Esophagus mucosa (tissue), 1 donor: ENCODE results near the gene BRAT1. TPM values are rescaled to one million over a fixed set of nuclear protein-coding genes. Genes with fewer than 3 reads are reported as not detected.
"Not testable (repeated sequence)": the region's sequence is repeated elsewhere in the genome, so short reads cannot be mapped to it uniquely, and the experiment has no call there.

ENCODE experiments used
- ATAC-seq: fragments of 200-7000 bp; cut with Tn5 transposase; one replicate; pipeline ENCODE4 v1.9.1; 2020
- total RNA-seq: library from RNA; stranded (reverse); gene quantifications from one replicate; pipeline ENCODE4 v1.2.4, GENCODE V29; 2023
- donor health status: DM: yes; HTN: yes; CAD: no.

Gene BRAT1
- total RNA-seq, 1 donor from 2014 or later = 11.9 TPM

DNA sequence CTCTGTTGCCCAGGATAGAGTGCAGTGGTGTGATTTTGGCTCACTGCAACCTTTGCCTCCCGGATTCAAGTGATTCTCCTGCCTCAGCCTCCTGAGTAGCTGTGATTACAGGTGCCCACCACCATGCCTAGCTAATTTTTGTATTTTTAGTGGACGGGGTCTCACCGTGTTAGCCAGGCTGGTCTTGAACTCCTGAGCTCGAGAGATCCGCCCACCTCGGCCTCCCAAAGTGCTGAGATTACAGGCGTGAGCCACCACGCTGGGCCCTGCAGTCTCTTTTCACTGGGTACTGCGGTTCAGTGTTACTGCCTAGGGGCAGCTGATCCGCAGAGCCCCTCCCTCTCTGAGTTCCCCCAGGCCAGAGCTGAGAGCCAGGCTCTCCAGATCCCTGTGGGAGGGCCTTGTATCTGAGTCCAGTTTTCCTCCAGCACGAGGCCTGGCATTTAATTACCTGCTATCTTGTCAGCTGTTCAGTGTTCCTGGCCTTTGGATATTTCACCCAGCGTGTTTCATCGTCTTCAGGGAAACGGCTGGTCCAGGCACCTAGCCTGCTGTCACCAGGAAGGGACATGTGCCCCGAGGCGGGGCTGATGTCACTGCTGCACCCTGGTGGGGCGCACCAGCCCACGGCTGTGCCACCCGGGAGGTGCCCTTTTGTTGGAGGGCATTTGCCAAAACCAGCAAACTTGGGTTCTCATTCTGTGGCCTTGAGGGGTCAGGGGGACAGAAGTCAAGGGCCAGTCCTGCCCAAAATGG, 19.3 kb downstream of the BRAT1 start:
- ATAC-seq = not testable (repeated sequence)

DNA sequence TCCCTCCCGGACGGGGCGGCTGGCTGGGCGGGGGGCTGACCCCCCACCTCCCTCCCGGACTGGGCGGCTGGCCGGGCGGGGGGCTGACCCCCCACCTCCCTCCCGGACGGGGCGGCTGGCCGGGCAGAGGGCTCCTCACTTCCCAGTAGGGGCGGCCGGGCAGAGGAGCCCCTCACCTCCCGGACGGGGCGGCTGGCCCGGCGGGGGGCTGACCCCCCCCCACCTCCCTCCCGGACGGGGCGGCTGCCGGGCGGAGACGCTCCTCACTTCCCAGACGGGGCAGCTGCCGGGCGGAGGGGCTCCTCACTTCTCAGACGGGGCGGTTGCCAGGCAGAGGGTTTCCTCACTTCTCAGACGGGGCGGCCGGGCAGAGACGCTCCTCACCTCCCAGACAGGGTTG, 21.1 kb downstream of the BRAT1 start:
- not testable (repeated sequence) for ATAC-seq

DNA sequence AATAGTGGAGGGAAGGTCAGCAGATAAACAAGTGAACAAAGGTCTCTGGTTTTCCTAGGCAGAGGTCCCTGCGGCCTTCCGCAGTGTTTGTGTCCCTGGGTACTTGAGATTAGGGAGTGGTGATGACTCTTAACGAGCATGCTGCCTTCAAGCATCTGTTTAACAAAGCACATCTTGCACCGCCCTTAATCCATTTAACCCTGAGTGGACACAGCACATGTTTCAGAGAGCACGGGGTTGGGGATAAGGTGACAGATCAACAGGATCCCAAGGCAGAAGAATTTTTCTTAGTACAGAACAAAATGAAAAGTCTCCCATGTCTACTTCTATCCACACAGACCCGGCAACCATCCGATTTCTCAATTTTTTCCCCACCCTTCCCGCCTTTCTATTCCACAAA, 21.8 kb downstream of the BRAT1 start:
- not testable (repeated sequence) for ATAC-seq

DNA sequence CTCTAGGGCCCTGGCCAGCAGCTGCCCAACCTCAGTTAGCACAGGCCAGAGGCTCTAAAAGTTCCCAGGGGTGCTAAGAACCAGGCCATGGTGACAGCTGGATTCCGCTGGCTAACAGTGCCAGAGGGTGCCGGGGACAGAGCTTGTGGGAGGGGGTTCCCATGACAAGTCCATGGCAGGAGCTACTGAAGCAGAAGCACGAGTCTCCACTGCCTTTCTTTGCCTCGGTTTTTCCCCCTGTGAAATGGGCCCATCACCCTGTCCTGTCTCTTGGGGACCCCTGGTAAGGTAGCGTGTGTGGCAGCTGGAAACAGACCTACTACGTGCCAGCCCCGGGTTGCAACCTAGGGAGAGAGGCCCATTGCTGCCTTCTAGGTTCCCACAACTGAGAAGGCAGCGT, 22.5 kb downstream of the BRAT1 start:
- ATAC-seq = not testable (repeated sequence)

DNA sequence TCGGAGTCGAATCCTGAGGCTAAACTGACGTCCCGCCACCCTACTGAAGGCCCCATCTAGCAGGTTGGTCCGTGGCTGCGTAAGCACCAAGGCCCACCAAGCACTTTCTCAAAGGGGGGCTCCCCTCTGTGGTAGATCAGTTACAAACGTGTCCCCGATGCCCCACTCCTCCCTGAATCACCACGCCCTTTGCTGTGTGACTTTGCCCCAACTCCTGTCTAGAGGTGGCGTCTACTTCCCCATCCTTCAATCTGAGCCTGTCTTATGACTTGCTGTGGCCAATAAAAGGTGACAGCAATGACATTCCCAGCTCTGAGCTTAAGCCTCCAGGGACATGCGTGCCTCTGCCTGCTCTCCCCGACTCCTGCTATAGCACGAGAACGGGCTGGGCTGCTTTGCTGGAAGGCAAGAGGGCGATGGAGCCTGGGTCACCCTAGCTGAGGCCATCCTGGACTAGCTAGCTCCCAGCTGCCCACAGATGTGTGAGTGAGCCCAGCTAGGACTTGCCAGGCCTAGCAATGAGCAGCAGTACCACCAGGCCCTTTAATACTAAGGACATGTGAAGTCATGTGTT, 23.0 kb downstream of the BRAT1 start:
- not testable (repeated sequence) for ATAC-seq

DNA sequence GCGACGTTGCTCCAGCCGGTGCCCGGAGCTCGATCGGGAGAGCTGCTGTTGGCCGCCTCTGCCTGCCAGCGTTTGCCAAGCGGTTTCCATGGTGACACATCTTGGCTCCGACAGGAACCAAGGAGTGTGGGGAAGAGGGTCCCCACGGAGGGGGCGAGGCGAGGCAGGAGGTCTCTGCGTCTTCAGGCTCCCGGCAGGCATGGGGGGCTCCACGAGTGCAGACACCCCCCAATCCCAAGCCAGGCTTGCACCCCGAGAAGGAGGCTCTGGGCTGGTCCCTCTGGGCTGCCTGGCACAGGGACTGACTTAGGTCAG, 23.6 kb downstream of the BRAT1 start:
- not testable (repeated sequence) for ATAC-seq

DNA sequence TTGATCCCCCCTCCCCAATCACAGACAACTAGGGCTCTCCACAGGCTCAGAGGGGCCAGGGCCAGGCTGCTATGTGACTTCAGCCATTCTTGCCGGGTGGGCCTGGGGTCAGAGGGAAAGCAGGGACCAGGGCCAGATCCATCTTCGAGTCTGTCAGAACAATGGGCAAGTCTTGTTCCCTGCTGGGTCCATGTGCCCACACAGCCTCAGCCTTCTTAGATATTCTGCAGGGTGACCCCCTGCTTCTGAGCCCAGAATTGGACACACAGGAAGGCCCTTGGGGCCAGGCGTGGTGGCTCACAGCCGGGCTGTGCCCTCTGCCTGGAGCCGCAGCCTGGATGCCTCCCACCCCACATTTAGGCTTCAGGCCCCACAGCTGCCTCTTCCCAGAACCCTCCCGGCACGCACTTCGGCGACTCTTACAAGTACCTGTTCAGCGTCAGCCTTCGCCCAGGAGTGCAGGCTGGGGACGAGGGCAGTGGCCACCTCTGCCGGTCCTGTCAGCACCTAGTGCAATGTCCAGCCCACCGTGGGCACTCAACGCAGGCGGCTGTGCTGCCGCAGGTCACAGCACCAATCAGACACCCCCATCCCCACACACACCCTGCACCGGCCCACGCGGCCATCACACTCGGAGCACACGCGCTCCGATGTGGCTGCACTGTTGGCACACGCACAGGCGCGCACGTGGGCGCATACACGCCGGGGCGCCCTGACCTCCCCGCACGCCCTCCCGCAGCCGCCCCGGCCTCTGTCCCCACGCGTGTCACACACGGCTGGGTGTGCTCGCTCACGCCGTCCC, 24.1 kb downstream of the BRAT1 start:
- ATAC-seq = not testable (repeated sequence)

DNA sequence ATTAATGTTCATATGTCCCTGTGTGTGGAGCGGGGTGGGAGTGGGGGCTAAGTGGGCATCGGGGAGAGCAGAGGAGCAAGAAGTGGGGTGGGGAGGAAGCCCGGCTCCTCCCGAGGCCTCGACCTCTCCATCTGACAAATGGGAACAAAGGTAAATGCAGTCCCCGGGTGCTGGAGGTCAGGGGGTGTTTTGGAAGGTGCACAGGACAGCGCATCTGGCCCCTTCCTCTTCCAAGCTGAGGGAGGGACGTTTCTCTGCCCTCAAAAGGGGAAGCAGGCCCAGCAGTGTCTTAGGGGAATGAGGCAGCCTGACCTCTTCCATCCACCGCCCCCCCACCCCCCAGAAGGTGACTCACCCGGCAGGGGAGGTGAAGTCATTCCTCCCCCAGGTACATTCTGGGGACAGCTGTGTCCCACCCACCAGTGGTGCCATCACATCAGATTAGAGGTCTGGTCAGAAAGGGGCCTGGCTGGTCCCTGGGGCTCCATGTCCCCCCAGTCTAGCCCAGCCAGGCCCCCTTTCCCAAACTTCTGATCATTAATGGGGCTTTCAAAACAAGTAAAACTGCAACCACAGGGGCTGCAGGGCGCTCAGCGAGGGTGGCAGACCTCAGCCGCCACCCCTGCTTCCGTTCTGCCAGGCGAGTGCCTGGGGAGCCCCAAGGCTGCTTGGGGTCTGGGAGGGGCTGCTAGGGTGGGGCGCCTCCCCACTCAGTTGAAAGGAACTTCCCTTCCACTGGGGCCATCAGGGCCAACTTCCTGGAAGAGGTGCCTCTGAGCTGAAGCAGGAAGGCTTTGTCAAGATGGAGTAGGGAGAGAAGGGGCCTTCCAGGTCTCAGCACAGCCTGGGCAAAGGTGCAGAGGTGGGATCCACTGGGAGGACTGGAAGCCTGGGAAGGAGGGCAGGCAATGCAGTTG, 25.0 kb downstream of the BRAT1 start:
- ATAC-seq = peak; percentile 6

DNA sequence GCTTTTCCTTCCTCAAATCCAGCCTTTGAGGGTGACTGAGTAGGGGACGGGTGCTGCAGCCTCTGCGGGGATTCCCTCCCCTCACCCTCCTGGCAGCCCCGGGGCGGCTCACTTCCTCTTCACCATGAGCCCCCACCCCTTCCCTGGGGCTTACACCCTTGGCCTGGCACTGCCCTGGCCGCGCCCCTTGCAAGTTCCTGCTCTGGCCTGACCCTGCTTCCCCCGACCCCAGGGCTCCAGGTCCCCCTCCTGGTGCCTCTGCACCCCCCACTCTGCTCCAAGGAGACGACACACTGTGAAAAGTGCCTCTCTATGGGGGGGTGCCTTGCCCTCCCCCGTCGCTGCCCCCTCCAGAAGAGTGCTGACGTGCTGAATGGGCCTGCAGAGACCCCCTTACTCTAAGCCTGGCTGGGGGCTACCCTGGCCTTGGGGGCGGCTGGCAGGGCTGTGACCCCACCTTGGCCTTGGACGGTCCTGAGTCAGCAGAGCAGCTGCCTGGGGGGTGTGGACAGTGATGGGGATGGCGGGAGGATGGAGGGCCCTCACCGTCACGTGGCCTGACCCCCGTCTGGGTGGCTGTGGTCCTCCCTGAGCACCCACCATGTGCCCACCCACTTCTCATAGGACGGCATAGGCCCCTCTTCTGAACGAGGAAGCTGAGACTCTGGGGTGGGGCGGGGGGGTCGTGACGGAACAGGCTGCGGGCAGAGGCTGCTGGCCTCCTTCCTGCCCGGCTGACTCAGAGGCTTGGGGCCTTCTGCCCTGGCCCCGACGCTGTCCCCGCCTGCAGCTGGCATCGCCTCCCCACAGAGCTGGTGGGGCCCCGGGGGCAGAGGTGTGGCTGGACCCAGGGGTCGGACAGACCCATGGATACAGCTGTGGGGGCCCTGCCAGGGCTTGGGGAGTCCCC, 25.9 kb downstream of the BRAT1 start:
- peak; percentile 46 for ATAC-seq

DNA sequence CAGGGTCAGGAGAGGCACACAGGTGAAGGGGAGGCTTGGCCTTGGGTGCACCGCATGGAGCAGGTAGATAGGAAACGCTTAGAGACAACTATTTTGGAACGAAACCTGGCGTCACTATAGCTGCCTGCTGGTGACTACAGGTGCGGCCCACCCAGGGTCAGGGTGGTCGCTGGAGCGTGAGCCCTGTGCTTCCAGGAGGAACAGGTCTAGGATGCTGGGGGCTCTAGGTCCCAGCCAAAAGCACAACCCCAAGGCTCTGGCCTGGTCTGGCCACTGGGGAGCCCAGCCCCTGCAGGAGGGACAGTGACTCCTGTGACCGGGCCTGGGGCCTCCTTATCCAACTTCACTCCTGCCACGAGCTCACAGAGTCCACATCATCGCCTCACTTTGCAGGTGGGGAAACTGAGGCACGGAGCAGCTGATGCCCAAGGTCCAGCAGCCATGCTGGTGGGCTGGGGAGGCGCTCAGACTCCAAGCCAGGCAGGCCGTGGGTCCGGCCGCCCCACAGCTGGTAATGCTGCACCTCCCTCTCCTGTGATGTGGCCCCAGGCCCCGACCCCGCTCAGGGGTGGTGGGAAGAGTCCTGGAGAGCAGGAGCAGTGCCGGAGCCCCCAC, 26.7 kb downstream of the BRAT1 start:
- no peak for ATAC-seq

DNA sequence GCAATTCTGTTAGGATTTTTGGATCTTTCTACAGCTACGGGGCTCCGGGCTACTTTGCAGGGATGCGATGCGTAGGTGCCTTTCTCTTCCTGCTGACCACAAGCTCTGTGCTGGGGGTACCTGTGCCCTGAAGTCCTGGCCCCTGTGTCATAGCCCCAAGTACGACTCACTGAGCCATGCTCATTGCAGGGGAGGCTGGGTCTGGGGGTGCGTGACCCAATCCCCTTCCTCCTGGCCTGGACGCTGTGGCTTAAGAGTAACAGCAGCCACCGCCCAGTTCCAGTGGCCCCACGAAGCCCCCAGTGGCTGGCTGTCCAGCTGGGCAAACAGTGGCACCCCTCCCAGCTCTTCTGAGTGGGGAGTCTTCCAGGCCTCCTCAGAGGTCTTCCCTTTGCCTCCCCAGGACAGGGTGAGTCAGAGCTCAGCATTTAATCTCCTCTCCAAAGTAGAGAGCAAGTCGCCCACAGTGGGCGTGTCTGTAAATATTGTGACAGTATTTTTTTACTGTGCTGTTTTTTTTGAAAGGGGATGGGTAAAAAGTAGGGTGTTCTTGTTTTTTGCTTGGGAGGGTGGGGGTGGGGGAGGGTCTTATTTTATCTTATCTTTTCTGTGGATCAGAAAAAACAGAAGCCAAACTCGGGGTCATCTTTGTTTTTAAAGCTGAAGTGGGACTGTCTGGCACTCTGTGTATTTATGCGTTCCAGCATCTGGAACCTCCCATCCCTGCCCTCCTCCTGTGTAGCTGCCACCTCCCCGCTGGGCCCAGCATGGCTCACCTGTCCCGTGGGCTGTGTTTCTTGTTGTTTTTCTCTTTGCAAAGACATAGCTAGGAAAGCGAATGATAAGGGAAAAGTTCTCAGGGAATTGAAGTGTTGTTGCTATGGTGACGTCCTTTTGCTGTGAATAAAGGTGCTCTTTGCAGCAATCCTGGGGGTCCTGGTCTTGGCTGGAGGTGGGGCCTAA, 27.5 kb downstream of the BRAT1 start:
- ATAC-seq = no peak

DNA sequence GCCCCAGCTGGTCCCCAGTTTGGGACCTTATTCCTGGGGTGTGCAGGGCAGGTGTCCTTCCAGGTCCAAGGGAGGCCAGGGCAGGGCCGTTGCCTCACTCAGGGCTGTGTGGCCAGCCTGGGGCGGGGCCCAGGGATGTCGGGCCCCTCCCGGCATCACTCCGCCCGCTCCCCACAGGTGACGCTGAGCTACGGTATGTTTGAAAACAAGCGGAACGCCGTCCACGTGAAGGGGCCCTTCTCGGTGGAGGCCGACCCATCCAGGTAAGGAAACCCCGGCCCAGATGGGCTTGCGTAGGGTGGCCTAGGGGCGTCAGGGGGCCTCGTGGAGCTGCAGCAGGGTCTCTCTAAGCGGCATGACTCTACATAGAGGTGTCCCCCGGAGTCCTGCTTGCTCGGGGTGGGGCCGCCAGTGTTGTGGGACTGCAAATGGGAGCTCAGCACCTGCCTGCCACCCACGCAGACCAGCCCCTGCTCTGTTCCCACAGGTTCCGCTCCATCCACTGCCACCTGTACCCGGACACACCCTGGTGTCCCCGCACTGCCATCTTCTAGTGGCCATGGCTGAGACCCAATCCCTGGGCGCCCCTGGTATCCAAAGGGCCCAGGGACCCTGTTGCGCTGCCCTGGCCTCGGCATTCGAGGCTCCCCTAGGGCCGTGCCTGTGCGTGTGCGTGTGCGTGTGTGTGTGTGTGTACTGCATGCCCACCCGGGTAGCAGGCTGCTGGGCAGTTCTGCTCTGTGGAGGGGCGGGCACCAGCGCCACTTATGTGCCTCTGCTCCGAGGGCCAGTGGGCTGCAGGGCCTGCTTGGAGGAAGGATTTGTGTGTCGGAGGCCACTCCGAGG, 28.4 kb downstream of the BRAT1 start:
- no peak for ATAC-seq

DNA sequence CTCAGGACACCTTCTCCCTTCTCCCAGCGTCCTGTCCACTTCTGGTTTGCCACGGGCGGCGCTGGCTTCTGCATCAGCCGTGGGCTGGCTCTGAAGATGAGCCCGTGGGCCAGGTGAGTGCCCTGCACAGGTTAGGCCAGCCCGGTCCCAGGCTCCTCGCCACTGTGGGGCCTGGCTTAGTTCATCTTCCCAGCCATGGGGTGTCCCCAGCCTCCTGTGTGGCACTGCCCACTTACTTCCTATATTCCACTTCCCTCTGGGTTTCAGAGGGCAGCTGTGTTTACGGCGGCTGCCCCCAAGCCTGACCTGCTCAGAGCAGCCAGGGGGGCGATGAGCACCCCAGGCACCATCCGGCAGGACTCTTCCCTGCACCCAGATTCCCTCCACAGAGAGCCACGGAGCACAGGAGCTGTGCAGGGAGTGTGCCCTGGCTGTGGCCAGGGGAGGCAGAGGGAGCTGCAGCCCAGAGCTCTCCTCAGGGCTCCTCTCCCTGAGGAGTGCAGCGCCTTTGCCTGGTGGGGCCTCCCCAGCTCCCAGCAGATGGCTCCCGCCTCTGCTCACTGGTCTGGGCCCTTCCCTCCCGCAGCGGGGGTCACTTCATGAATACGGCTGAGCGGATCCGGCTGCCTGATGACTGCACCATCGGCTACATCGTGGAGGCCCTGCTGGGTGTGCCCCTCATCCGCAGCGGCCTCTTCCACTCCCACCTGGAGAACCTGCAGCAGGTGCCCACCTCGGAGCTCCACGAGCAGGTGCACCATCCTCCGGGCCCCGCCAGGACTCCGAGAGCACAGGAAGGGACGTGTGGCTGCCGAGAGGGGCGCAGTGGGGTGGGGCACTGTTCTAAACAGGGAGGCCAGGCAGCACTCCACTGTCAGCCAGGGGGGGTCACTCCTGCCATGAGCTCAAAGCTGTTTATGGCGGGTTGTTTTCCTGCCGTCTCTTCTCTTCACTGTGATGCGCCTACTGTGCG, 29.4 kb downstream of the BRAT1 start:
- no peak for ATAC-seq

DNA sequence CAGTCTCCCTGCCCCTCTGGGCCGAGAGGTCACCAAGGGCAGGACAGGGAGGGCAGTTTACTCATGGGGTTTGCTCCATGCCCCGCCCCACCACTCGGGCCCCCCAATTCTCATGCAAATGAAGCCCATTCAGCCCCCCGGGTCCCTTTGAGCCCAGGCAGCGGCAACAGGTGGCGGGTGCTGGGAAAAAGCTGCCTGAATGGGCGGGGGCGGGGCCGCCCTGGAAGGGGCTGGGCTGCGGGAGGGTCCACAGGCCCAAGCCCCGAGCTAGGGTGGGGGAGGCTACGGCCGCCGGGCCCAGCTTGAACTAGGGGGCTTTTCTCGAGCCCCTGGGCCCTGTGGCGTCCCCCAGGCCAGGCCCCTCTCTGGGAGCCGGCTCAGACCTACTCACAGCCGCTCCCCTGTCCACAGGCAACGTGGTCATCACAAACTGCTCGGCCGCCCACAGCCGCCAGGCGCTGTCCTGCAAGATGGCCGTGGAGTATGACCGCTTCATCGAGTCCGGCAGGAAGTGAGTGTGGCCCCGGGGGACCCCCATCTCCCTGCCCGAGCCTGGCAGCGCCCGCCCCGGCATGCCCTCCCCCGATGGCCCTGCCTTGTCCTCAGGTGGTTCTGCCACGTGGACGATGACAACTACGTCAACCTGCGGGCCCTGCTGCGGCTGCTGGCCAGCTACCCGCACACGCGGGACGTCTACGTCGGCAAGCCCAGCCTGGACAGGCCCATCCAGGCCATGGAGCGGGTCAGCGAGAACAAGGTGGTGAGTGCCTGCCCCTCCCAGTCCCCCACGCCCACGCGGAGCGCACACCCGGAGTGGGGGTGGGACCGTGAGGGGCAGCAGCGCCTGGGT, 30.3 kb downstream of the BRAT1 start:
- ATAC-seq = no peak

DNA sequence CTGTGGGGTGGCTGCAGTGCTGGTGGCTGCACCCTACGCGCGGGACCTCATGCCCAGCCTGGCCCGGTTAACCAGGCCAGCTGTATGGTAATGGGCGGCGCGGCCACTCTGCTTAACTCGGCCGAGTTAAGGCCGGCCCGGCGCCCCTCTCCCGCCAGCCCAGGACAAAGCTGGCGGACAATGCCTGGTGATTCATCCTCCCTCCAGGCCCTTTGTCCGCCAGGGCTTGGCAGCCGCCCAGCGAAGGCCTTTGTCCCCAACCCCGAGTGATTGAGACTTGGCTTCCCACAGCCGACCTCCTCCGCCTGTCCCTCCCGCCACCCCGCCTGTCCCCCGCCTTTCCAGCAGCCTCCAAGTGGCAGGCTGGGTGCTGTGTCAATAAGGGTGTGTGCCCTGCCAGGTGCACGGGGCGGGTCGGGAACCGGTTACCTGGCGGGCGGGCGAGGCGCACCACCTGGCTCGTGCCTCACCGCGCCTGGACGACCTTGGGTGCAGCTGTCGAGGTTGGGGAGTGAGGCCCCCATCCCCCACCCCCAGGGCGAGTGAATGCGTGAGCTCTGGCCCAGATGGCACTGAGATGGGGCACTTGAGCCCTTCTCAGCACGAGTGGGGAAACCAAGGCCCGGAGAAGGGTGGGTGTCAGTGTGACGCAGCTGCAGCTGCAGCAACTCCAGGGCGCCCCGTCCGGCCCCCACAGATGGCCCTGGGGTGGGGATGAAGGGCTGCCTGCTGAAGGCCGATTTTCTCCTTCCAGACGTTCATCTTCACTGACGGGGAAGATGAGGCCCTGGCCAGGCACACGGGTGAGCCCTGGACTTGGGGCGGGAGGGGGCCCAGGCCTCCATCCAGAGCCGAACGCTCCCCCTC, 31.1 kb downstream of the BRAT1 start:
- peak; percentile 75 for ATAC-seq
